Suprapubic skin (tissue), 4 donors: Measurements from ENCODE around the gene SLC29A3. TPM values are rescaled to one million over a fixed set of nuclear protein-coding genes. Genes with fewer than 3 reads are reported as not detected.

Experiments used
- DNase-seq, 2 donors: peaks; one replicate each; pipeline ENCODE4 v3.0.0-alpha.2; 2019; ENCODE audit warnings: low spot score in 2 of 2
- H3K27ac ChIP-seq: fragments of 200-600 bp; sonication (generic); one replicate; pipeline ENCODE4 v1.5.1; 2019
- H3K27me3 ChIP-seq: fragments of 200-600 bp; sonication (generic); one replicate; pipeline ENCODE4 v1.5.1; 2019
- H3K36me3 ChIP-seq: fragments of 200-600 bp; sonication (generic); one replicate; pipeline ENCODE4 v1.5.1; 2019
- H3K4me1 ChIP-seq: fragments of 200-600 bp; sonication (generic); one replicate; pipeline ENCODE4 v1.5.1; 2019
- H3K4me3 ChIP-seq: fragments of 200-600 bp; sonication (generic); one replicate; pipeline ENCODE4 v1.5.1; 2019; ENCODE audit warnings: mild to moderate bottlenecking
- H3K9me3 ChIP-seq: fragments of 200-600 bp; sonication (generic); one replicate; pipeline ENCODE4 v1.5.1; 2019
- EP300 ChIP-seq: sonication (generic); formaldehyde crosslinking; IDR thresholded peaks from one replicate; pipeline ENCODE4 v1.6.1; 2017; ENCODE audit warnings: antibody characterized with exemption
- POLR2A ChIP-seq, 2 donors: fragments of 450-650 bp; IDR thresholded peaks; one replicate each; pipeline ENCODE4 v1.6.1; 2017; ENCODE audit warnings: antibody characterized with exemption in 2 of 2, mild to moderate bottlenecking in 2 of 2, moderate library complexity in 2 of 2
- POLR2AphosphoS5 ChIP-seq, 3 donors: sonication (generic); formaldehyde crosslinking; IDR thresholded peaks; one replicate each; pipeline ENCODE4 v1.6.1; 2017; ENCODE audit warnings: antibody characterized with exemption in 3 of 3
- WGBS: methylation state at CpG from one replicate; pipeline ENCODE4 v1.1.5; 2018; 5-methylcytosine and 5-hydroxymethylcytosine counted together
- total RNA-seq, 4 donors: library from RNA; depleted of rRNA; stranded (reverse); fragments of >200 nt; gene quantifications; one replicate each; pipeline ENCODE4 v1.1.0, GENCODE V29; 2016
- TF ChIP-seq, protein P1 (sequence below), 2 donors: fragments of 200-600 bp in 1 of 2; fragments of 450-650 bp in 1 of 2; sonication (generic) in 1 of 2; IDR thresholded peaks; one replicate each; pipeline ENCODE4 v1.5.1; 2016 to 2019; ENCODE audit warnings: antibody characterized with exemption in 2 of 2, mild to moderate bottlenecking in 1 of 2, moderate library complexity in 1 of 2

The SLC29A3 gene
- total RNA-seq, 4 donors from 2014 or later, result 1.3 to 2.8 (median 2.2) TPM

DNA sequence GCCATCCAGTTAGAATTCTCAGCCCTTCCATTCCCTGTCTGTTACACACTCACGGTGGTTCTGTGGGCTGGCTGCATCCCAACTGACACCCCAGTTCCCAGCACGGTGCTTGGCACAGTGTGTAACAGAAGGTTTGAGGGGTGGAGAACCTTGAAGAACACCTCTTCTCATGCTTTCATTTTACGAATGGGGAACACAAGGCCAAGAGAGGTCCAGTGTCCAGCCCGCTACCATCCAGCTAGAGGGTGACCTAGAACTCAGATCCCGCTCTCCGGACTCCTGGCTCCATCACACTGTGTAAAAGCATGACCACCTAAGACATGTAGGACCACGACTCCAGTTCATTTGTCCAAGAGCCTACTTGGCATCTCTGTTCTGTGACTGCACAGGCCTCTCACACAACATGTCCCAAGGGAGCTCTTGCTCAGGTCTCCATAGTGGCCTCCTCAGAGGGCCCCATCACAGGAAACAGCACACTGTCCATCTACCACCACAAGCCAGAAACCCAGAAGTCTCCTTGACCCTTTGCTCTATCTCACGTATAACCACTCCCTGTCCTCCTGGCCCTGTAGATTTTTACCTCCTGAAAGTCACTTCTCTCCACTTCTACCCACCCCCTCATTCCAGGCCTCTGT lies 74.9 kb downstream of the SLC29A3 start:
- Histone ChIP-seq H3K9me3 (no peaks in the 10 kb centered on the region), H3K27me3 (peaks cover 37% of the 10 kb centered on the region), H3K4me3 (no peak overlapping the region), H3K27ac (no peak overlapping the region), H3K36me3 (no peaks in the 10 kb centered on the region), H3K4me1 (peaks cover 26% of the 10 kb centered on the region)
- TF ChIP-seq POLR2AphosphoS5 (IDR thresholded peaks at IDR 0.05) (no peak), EP300 (no peak), POLR2A (IDR thresholded peaks at IDR 0.05) (no peak)
- TF ChIP-seq, protein P1, sequence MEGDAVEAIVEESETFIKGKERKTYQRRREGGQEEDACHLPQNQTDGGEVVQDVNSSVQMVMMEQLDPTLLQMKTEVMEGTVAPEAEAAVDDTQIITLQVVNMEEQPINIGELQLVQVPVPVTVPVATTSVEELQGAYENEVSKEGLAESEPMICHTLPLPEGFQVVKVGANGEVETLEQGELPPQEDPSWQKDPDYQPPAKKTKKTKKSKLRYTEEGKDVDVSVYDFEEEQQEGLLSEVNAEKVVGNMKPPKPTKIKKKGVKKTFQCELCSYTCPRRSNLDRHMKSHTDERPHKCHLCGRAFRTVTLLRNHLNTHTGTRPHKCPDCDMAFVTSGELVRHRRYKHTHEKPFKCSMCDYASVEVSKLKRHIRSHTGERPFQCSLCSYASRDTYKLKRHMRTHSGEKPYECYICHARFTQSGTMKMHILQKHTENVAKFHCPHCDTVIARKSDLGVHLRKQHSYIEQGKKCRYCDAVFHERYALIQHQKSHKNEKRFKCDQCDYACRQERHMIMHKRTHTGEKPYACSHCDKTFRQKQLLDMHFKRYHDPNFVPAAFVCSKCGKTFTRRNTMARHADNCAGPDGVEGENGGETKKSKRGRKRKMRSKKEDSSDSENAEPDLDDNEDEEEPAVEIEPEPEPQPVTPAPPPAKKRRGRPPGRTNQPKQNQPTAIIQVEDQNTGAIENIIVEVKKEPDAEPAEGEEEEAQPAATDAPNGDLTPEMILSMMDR (IDR thresholded peaks at IDR 0.05), result no peak
- 88% methylated on average over 8 of the region's 8 CpGs for WGBS
- peak in 1 of 2 donors; percentile 64 for DNase-seq

DNA sequence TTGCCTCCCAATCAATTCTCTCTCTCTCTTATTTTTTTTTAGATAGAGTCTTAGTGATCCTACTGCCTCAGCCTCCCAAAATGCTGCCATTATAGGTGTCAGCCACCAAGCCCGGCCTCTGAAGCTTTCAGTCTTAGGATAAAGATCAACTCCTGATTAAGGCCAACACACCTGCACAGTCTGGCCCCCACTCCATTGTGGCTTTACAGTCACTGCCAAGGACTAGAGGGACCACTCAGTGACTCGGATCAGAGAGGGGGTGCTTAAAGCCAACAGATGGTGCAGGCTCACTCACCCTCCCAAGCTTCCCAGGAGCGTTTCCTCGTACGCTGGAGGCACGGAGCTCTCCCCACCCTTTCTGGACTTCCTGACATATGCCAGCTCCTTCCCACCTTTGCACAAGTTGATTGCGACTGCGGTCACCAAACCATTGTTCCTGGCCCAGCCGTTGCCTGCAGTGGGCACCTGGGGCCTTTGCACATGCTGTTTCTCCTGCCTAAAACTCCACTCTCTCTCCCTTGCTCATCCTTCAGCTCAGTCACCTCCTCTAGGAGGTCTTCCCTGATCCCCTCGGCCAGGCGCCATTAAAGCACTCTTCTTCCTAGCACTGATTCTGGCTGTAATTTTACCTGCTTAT lies 76.0 kb downstream of the SLC29A3 start:
- H3K27ac ChIP-seq, result no peak overlapping the region
- peaks cover 46% of the 10 kb centered on the region for H3K27me3 ChIP-seq
- no peaks in the 10 kb centered on the region for H3K36me3 ChIP-seq
- peak in 1 of 2 donors; percentile 50 for DNase-seq
- peaks cover 29% of the 10 kb centered on the region for H3K4me1 ChIP-seq
- WGBS, result 91% methylated on average over 11 of the region's 11 CpGs
- TF ChIP-seq EP300 (no peak), POLR2AphosphoS5 (IDR thresholded peaks at IDR 0.05) (no peak), POLR2A (IDR thresholded peaks at IDR 0.05) (no peak)
- TF ChIP-seq, protein P1 (IDR thresholded peaks at IDR 0.05), result no peak
- no peaks in the 10 kb centered on the region for H3K9me3 ChIP-seq
- no peak overlapping the region for H3K4me3 ChIP-seq

- Histone ChIP-seq H3K4me3 (no peak overlapping the region), H3K9me3 (no peaks in the 10 kb centered on the region), H3K27me3 (peaks cover 50% of the 10 kb centered on the region), H3K27ac (no peak overlapping the region), H3K4me1 (peaks cover 29% of the 10 kb centered on the region), H3K36me3 (no peaks in the 10 kb centered on the region)
- DNase-seq, result peak in 1 of 2 donors; percentile 4
- 93% methylated on average over 4 of the region's 4 CpGs for WGBS
- TF ChIP-seq, protein P1 (IDR thresholded peaks at IDR 0.05), result no peak
- no peak for TF ChIP-seq EP300
- no peak for TF ChIP-seq POLR2AphosphoS5 (IDR thresholded peaks at IDR 0.05)
- TF ChIP-seq POLR2A (IDR thresholded peaks at IDR 0.05), result no peak
Observed at GRCh38 chr10:71395621-71396020, 76.6 kb downstream of the SLC29A3 start.

DNA sequence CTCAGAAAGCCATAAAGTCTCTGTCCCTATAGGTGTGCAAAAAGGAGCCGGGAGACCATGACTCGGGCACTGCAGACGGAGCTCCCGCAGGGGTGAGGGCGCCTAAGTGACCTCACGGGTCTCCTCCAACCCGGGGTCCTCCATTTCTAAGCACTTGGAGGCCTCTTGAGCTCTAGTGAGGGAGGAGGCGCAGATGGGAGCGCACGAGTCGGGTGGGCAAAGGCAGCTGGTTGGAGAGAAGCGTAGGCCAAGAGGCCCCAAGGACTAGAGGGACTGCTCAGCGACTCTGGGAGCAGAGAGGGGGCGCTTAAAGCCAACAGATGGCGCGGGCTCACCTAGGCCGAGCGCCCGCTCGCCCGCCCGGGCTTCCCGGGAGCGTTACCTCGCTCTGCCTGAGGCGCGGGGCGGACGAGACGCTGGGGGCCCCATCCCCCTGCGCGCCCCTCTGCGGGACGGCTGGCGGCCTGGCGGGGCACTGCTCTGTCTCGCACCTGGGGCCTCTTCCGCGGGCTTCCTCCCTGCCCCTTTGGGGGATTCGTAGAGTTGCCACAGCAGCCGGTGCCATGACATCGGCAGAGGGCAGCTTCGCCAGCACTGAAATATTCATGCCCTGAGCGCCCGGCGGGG lies 77.1 kb downstream of the SLC29A3 start:
- H3K27me3 ChIP-seq, result peaks cover 51% of the 10 kb centered on the region
- no peaks in the 10 kb centered on the region for H3K36me3 ChIP-seq
- TF ChIP-seq POLR2AphosphoS5 (IDR thresholded peaks at IDR 0.05) (no peak), POLR2A (IDR thresholded peaks at IDR 0.05) (no peak), EP300 (no peak)
- TF ChIP-seq, protein P1 (IDR thresholded peaks at IDR 0.05), result no peak
- peak overlapping the region; percentile 63 for H3K4me3 ChIP-seq
- H3K4me1 ChIP-seq, result peaks cover 29% of the 10 kb centered on the region
- DNase-seq, result peak in 1 of 2 donors; percentile 58
- no peak overlapping the region for H3K27ac ChIP-seq
- no peaks in the 10 kb centered on the region for H3K9me3 ChIP-seq
- 38% methylated on average over 25 of the region's 46 CpGs for WGBS

GRCh38 chr10:71396711-71397295 lies 77.7 kb downstream of the SLC29A3 start, which contains the start of gene CDH23:
Gene CDH23 (plus strand): TSS chr10:71396920. CDS start chr10:71439832, 42,912 bp downstream.
- WGBS, result 0% methylated on average over 4 of the region's 91 CpGs
- Histone ChIP-seq H3K27ac (no peak within 1 kb of the TSS), H3K27me3 (peaks cover 47% of the 10 kb centered on the region), H3K4me1 (peaks cover 29% of the 10 kb centered on the region), H3K9me3 (no peaks in the 10 kb centered on the region), H3K36me3 (no peaks in the 10 kb centered on the region), H3K4me3 (peak within 1 kb of the TSS; percentile 63)
- no peak for DNase-seq
- TF ChIP-seq, protein P1 (IDR thresholded peaks at IDR 0.05), result no peak
- TF ChIP-seq POLR2AphosphoS5 (IDR thresholded peaks at IDR 0.05) (no peak), POLR2A (IDR thresholded peaks at IDR 0.05) (no peak), EP300 (no peak)
